ENCODE results near the gene P4HA2.

Gene P4HA2

DNA sequence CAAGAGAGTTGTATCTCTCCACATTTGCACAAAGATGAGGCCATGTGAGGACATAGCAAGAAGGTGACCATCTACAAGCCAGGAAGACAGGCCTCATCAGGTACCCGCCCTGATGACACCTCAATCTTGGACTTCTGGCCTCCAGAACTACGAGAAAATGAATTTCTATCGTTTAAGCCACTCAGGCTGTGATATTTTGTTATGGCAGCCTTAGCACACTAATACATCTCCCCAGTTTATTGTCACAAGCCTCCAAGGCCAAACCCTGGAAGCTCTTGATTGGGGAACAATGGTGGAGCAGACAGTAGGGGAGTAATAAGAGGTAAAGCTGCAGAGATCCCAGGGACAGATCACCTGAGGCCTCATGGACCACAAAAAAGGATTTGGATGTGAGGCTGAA lies 7.7 kb upstream of the P4HA2 start:
- in situ Hi-C loops (cut with HindIII; ENCODE audit: low pct_unique_long_range_greater_than_20kb, low sequenced_read_pairs) = no loop called here
- no peak for DNase-seq (ENCODE audit: low read depth in 1 of 2, low spot score in 1 of 2)

GRCh38 chr5:132234684-132235062 lies 7.0 kb upstream of the P4HA2 start:
- in situ Hi-C loops (cut with HindIII; ENCODE audit: low pct_unique_long_range_greater_than_20kb, low sequenced_read_pairs) = no loop called here
- no peak for TF ChIP-seq JUND (IDR thresholded peaks at IDR 0.05; ENCODE audit: low read depth)
- DNase-seq (ENCODE audit: low read depth in 1 of 2, low spot score in 1 of 2) = no peak

More for the DNA sequence above, 7.7 kb upstream of the P4HA2 start:
- no peak for TF ChIP-seq JUND (IDR thresholded peaks at IDR 0.05; ENCODE audit: low read depth)

- in situ Hi-C loops (cut with HindIII; ENCODE audit: low pct_unique_long_range_greater_than_20kb, low sequenced_read_pairs) = no loop called here
- no peak for TF ChIP-seq JUND (IDR thresholded peaks at IDR 0.05; ENCODE audit: low read depth)
- DNase-seq (ENCODE audit: low read depth in 1 of 2, low spot score in 1 of 2) = no peak
These were observed 6.4 kb upstream of the P4HA2 start for GRCh38 chr5:132233811-132234683.

- DNase-seq (ENCODE audit: low read depth in 1 of 2, low spot score in 1 of 2) = no peak
- no peak for TF ChIP-seq JUND (IDR thresholded peaks at IDR 0.05; ENCODE audit: low read depth)
- in situ Hi-C loops (cut with HindIII; ENCODE audit: low pct_unique_long_range_greater_than_20kb, low sequenced_read_pairs) = no loop called here
These were observed 5.4 kb upstream of the P4HA2 start for GRCh38 chr5:132233081-132233480.

DNA sequence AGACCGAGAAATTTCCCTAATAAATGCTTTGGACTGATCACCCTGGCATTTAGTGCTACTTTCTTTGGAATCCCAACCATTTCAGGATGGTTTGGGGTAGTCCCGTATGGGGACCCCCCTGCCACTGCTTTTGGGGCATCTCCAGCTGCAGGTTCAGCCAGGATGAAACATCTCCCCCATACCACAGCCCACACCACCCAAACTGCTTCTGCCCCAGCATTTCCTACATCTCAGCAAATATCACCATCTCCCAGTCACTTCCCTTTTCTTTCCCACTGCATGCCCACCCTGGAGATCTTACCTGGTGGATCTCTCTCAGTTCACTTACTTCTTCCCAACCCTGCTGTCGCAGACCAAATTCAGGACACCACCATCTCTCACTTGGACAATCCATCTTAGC lies 4.8 kb upstream of the P4HA2 start:
- in situ Hi-C loops (cut with HindIII; ENCODE audit: low pct_unique_long_range_greater_than_20kb, low sequenced_read_pairs) = no loop called here
- DNase-seq (ENCODE audit: low read depth in 1 of 2, low spot score in 1 of 2) = no peak

GRCh38 chr5:132230871-132231270 lies 3.2 kb upstream of the P4HA2 start:
- TF ChIP-seq JUND (IDR thresholded peaks at IDR 0.05; ENCODE audit: low read depth) = no peak
- no peak for DNase-seq (ENCODE audit: low read depth in 1 of 2, low spot score in 1 of 2)
- in situ Hi-C loops (cut with HindIII; ENCODE audit: low pct_unique_long_range_greater_than_20kb, low sequenced_read_pairs) = no loop called here

More for the DNA sequence above, 4.8 kb upstream of the P4HA2 start:
- TF ChIP-seq JUND (IDR thresholded peaks at IDR 0.05; ENCODE audit: low read depth) = no peak

- no peak for DNase-seq (ENCODE audit: low read depth in 1 of 2, low spot score in 1 of 2)
These were observed 1.6 kb upstream of the P4HA2 start for GRCh38 chr5:132229236-132229635.

GRCh38 chr5:132228241-132229035 lies 785 bp upstream of the P4HA2 start:
- in situ Hi-C loops (cut with HindIII; ENCODE audit: low pct_unique_long_range_greater_than_20kb, low sequenced_read_pairs) = no loop called here
- DNase-seq (ENCODE audit: low read depth in 1 of 2, low spot score in 1 of 2) = no peak
- no peak for TF ChIP-seq JUND (IDR thresholded peaks at IDR 0.05; ENCODE audit: low read depth)

More at GRCh38 chr5:132229236-132229635, 1.6 kb upstream of the P4HA2 start:
- in situ Hi-C loops (cut with HindIII; ENCODE audit: low pct_unique_long_range_greater_than_20kb, low sequenced_read_pairs) = no loop called here
- TF ChIP-seq JUND (IDR thresholded peaks at IDR 0.05; ENCODE audit: low read depth) = no peak

GRCh38 chr5:132227235-132227484 lies 493 bp downstream of the P4HA2 start:
- DNase-seq (ENCODE audit: low read depth in 1 of 2, low spot score in 1 of 2) = no peak
- in situ Hi-C loops (cut with HindIII; ENCODE audit: low pct_unique_long_range_greater_than_20kb, low sequenced_read_pairs) = no loop called here
- no peak for TF ChIP-seq JUND (IDR thresholded peaks at IDR 0.05; ENCODE audit: low read depth)

DNA sequence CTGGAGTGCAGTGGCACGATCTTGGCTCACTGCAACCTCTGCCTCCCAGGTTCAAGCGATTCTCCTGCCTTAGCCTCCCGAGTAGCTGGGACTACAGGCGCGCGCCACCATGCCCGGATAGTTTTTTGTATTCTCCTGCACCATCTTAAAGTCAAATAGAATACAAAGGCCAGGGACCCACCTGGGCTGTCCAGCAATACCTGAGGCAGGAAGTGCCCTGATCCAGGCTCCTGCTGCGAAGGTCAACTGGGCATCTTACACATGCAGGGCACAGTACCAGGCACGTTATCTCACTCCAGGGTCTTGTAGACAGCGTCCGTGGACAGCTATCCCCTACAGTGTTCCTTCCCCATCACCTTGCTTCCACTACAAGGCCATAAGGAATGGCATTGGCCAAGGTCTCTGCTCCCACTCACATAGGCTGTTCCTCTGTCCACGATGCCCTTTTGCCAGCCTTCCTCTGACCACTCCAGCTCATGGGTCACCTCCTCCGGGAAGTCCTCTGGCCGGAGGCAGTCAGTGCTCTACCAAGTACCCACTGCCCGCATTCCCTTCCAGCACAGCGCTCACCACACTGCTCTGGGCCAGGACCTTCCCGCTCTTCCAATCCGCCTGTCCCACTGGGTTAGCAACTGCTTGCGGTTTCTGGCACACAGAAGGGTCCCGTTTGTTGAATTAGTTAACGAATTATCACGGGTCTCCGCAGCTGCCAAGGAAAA lies 978 bp downstream of the P4HA2 start:
- in situ Hi-C loops (cut with HindIII; ENCODE audit: low pct_unique_long_range_greater_than_20kb, low sequenced_read_pairs) = no loop called here

GRCh38 chr5:132225165-132226032 lies 2.3 kb downstream of the P4HA2 start:
- no peak for DNase-seq (ENCODE audit: low read depth in 1 of 2, low spot score in 1 of 2)
- in situ Hi-C loops (cut with HindIII; ENCODE audit: low pct_unique_long_range_greater_than_20kb, low sequenced_read_pairs) = no loop called here
- TF ChIP-seq JUND (IDR thresholded peaks at IDR 0.05; ENCODE audit: low read depth) = no peak

More for the DNA sequence above, 978 bp downstream of the P4HA2 start:
- no peak for DNase-seq (ENCODE audit: low read depth in 1 of 2, low spot score in 1 of 2)
- no peak for TF ChIP-seq JUND (IDR thresholded peaks at IDR 0.05; ENCODE audit: low read depth)

DNA sequence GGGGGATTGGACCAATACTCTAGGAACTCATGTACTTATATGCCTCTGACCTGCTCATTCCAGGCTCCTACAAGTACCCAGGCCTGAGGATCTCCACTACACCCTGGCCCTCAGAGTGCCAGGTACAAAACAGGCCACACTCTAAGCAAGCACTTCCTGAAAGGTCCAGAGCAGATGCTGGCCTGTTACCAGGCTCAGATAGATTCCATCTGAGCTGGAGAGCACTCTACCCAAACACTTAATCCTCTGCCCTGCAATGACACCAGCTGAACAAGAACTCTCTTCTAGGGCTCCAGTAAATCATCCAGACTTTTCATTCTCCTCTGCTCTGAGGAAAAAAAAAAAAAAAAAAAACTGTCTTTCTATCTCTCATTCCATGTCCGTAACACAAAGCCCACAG lies 2.9 kb downstream of the P4HA2 start:
- in situ Hi-C loops (cut with HindIII; ENCODE audit: low pct_unique_long_range_greater_than_20kb, low sequenced_read_pairs) = no loop called here
- no peak for DNase-seq (ENCODE audit: low read depth in 1 of 2, low spot score in 1 of 2)
- TF ChIP-seq JUND (IDR thresholded peaks at IDR 0.05; ENCODE audit: low read depth) = no peak

Data from T47D (cell line).